Hepatocyte (in vitro differentiated cells): Measurements from ENCODE around the gene KNDC1. TPM values are rescaled to one million over a fixed set of nuclear protein-coding genes. Genes with fewer than 3 reads are reported as not detected.
A peak's percentile ranks its signal among the peaks of the same experiment; 100 is the strongest.
"Not testable (repeated sequence)": the region's sequence is repeated elsewhere in the genome, so short reads cannot be mapped to it uniquely, and the experiment has no call there.

ENCODE experiments used
- DNase-seq: peaks from one replicate; pipeline ENCODE4 v3.0.0-alpha.2; 2016; ENCODE audit warnings: low spot score
- H2AFZ ChIP-seq: fragments of 200-600 bp; sonication (generic); 2 replicates; pipeline ENCODE4 v1.6.0; 2016; ENCODE audit warnings: antibody characterized with exemption, mild to moderate bottlenecking
- H3K27ac ChIP-seq: fragments of 200-600 bp; sonication (generic); 2 replicates; pipeline ENCODE4 v1.5.1; 2016; ENCODE audit warnings: mild to moderate bottlenecking
- H3K27me3 ChIP-seq: fragments of 200-600 bp; sonication (generic); 2 replicates; pipeline ENCODE4 v1.6.1; 2016
- H3K36me3 ChIP-seq: fragments of 200-600 bp; sonication (generic); replicated peaks from 2 replicates; pipeline ENCODE4 v1.5.1; 2016; ENCODE audit warnings: low read depth; ENCODE audit not compliant: insufficient read depth
- H3K4me1 ChIP-seq: fragments of 200-600 bp; sonication (generic); 2 replicates; pipeline ENCODE4 v1.5.1; 2016; ENCODE audit warnings: mild to moderate bottlenecking, moderate library complexity; ENCODE audit not compliant: insufficient read depth
- H3K4me2 ChIP-seq: fragments of 200-600 bp; sonication (generic); 2 replicates; pipeline ENCODE4 v1.6.0; 2016
- H3K4me3 ChIP-seq: fragments of 200-600 bp; sonication (generic); 2 replicates; pipeline ENCODE4 v1.5.1; 2016; ENCODE audit warnings: mild to moderate bottlenecking
- H3K79me2 ChIP-seq: fragments of 200-600 bp; sonication (generic); 2 replicates; pipeline ENCODE4 v1.6.0; 2017; ENCODE audit warnings: mild to moderate bottlenecking
- H3K9me2 ChIP-seq: fragments of 200-600 bp; sonication (generic); replicated peaks from 2 replicates; pipeline ENCODE4 v1.6.0; 2017; ENCODE audit warnings: mild to moderate bottlenecking; ENCODE audit not compliant: insufficient read depth
- H3K9me3 ChIP-seq: fragments of 200-600 bp; sonication (generic); 2 replicates; pipeline ENCODE4 v1.5.1; 2016; ENCODE audit warnings: low read depth, mild to moderate bottlenecking
- H4K20me1 ChIP-seq: fragments of 200-600 bp; sonication (generic); 2 replicates; pipeline ENCODE4 v1.6.0; 2016; ENCODE audit warnings: mild to moderate bottlenecking; ENCODE audit not compliant: insufficient read depth, poor library complexity, severe bottlenecking
- EZH2 ChIP-seq: fragments of 200-600 bp; sonication (generic); IDR thresholded peaks from 2 replicates; pipeline ENCODE4 v1.6.1; 2016; ENCODE audit warnings: antibody characterized with exemption, mild to moderate bottlenecking, borderline replicate concordance
- EZH2phosphoT487 ChIP-seq: fragments of 200-600 bp; sonication (generic); IDR thresholded peaks from one replicate; pipeline ENCODE4 v1.6.1; 2018; ENCODE audit warnings: antibody characterized with exemption, mild to moderate bottlenecking, low read depth, moderate library complexity; ENCODE audit not compliant: unreplicated experiment, severe bottlenecking
- WGBS: methylation state at CpG from one replicate; pipeline ENCODE4 v1.1.6; 2016; ENCODE audit warnings: low lambda C conversion rate; ENCODE audit errors: missing lambda C conversion rate; 5-methylcytosine and 5-hydroxymethylcytosine counted together
- polyA plus RNA-seq: library from polyadenylated mRNA; unstranded; fragments of >200 nt; fragmentation: Nextera tagmentation; extraction: Ambion mirVana; gene quantifications from 2 replicates; pipeline ENCODE4 v1.2.1, GENCODE V29; 2016
- total RNA-seq: library from RNA; depleted of rRNA; stranded (reverse); fragments of >200 nt; gene quantifications from 2 replicates; pipeline ENCODE4 v1.2.3, GENCODE V29; 2014
- TF ChIP-seq, protein P1 (sequence below): fragments of 200-600 bp; sonication (generic); IDR thresholded peaks from 2 replicates; pipeline ENCODE4 v1.5.1; 2016; ENCODE audit warnings: antibody characterized with exemption, mild to moderate bottlenecking; ENCODE audit not compliant: poor library complexity

The KNDC1 gene
- total and polyA plus RNA-seq, 2 experiments from 2014 or later, result 3.8 to 4.3 TPM

DNA sequence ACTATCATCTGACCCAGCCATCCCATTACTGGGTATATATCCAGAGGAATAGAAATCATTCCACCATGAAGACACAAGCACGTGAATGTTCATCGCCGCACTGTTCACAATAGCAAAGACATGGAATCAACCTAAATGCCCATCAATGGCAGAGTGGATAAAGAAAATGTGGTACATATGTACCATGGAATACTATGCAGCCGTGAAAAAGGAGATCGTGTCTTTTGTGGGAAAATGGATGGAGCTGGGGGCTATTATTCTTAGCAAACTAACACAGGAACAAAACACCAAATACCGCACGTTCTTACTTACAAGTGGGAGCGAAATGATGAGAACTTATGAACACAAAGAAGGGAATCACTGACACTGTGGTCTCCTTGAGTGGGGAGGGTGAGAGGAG is 9.8 kb upstream of the KNDC1 start:
- Histone ChIP-seq H3K36me3 (no peaks in the 10 kb centered on the region), H3K27ac (no peak overlapping the region), H3K79me2 (no peaks in the 10 kb centered on the region), H3K4me3 (no peak overlapping the region), H2AFZ (no peak overlapping the region), H3K4me2 (no peak overlapping the region), H3K9me2 (no peaks in the 10 kb centered on the region), H3K4me1 (no peaks in the 10 kb centered on the region), H3K27me3 (no peaks in the 10 kb centered on the region), H3K9me3 (no peaks in the 10 kb centered on the region), H4K20me1 (no peaks in the 10 kb centered on the region)
- WGBS, result 94% methylated on average over 8 of the region's 8 CpGs
- DNase-seq, result no peak
- no peak for TF ChIP-seq EZH2
- TF ChIP-seq, protein P1, sequence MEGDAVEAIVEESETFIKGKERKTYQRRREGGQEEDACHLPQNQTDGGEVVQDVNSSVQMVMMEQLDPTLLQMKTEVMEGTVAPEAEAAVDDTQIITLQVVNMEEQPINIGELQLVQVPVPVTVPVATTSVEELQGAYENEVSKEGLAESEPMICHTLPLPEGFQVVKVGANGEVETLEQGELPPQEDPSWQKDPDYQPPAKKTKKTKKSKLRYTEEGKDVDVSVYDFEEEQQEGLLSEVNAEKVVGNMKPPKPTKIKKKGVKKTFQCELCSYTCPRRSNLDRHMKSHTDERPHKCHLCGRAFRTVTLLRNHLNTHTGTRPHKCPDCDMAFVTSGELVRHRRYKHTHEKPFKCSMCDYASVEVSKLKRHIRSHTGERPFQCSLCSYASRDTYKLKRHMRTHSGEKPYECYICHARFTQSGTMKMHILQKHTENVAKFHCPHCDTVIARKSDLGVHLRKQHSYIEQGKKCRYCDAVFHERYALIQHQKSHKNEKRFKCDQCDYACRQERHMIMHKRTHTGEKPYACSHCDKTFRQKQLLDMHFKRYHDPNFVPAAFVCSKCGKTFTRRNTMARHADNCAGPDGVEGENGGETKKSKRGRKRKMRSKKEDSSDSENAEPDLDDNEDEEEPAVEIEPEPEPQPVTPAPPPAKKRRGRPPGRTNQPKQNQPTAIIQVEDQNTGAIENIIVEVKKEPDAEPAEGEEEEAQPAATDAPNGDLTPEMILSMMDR, result no peak
- no peak for TF ChIP-seq EZH2phosphoT487

DNA sequence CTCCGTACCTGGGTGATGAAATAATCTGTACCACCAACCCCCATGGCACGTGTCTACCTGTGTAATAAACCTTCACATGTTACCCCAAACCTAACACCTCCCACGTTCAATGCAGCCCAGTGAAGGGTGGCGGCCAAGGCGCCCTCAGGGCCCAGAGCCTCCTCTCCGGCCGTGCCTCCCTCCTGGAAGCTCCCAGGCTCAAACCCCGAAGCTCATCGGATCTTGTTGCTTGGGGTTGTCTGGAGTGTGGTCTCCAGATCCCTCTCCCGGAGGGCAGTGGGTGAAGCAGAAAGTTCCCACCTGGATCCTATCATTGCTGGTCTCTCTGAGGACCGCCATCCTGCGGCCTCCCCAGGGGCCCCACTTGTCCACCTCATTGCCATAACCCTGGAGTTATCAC is 9.4 kb upstream of the KNDC1 start:
- Histone ChIP-seq H3K9me2 (no peaks in the 10 kb centered on the region), H3K4me1 (no peaks in the 10 kb centered on the region), H3K79me2 (no peaks in the 10 kb centered on the region), H4K20me1 (no peaks in the 10 kb centered on the region), H3K9me3 (no peaks in the 10 kb centered on the region), H3K36me3 (no peaks in the 10 kb centered on the region), H3K27ac (peak overlapping the region; percentile 45), H2AFZ (no peak overlapping the region), H3K27me3 (no peaks in the 10 kb centered on the region), H3K4me3 (no peak overlapping the region), H3K4me2 (no peak overlapping the region)
- WGBS, result 94% methylated on average over 12 of the region's 12 CpGs
- no peak for TF ChIP-seq EZH2
- TF ChIP-seq, protein P1, result no peak
- TF ChIP-seq EZH2phosphoT487, result no peak
- DNase-seq, result no peak

DNA sequence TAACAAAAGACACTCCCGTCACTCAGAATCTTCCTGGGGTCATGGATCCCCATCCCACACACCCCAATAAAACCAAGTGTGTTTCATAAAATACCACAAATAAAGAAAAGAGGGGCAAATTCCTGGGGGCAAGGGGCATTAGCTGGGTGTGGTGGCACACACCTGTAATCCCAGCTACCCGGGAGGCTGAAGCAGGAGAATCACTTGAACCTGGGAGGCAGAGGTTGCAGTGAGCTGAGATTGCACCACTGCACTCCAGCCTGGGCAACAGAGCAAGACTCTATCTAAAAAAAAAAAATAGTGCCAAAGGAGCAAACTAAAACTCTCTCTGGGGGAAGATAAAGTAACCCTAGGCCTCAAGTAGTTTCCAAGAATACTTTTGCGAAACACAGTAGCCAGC is 8.9 kb upstream of the KNDC1 start:
- not testable (repeated sequence) for H3K27me3 ChIP-seq, H3K36me3 ChIP-seq, H3K4me1 ChIP-seq, DNase-seq, H3K9me3 ChIP-seq, H3K9me2 ChIP-seq, H2AFZ ChIP-seq, H4K20me1 ChIP-seq, H3K4me3 ChIP-seq, H3K79me2 ChIP-seq
- Histone ChIP-seq H3K27ac (peak overlapping the region; percentile 45), H3K4me2 (peak overlapping the region; percentile 19)
- 77% methylated on average over 3 of the region's 3 CpGs for WGBS

DNA sequence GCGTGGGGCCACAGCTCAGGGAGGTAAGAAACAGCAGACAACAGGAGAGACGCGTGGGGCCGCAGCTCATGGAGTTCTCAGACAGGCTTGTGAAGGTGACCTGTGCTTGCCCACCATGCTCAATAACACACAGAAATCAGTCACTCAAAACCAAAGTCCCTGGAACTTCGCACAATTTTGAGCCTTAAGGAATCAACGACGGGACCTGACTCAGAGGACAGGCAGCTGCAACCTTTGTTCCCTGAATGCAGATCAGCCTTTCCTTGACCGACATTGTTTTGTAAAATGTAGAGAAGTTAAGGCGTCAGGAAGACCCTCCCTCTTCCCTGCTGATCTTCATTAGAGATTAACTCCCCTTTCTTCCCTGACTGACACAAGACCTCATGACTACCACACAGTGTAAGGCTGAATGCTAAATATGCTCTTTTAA is 8.5 kb upstream of the KNDC1 start:
- Histone ChIP-seq H3K4me2 (peak overlapping the region; percentile 48), H3K4me3 (no peak overlapping the region), H3K27ac (peak overlapping the region; percentile 45), H3K9me3 (no peaks in the 10 kb centered on the region), H3K36me3 (no peaks in the 10 kb centered on the region), H3K4me1 (no peaks in the 10 kb centered on the region), H4K20me1 (no peaks in the 10 kb centered on the region), H2AFZ (no peak overlapping the region), H3K9me2 (no peaks in the 10 kb centered on the region), H3K79me2 (no peaks in the 10 kb centered on the region), H3K27me3 (no peaks in the 10 kb centered on the region)
- TF ChIP-seq, protein P1, result no peak
- TF ChIP-seq EZH2 (no peak), EZH2phosphoT487 (no peak)
- WGBS, result 18% methylated on average over 9 of the region's 9 CpGs
- no peak for DNase-seq
